HK-2 (cell line): Measurements from ENCODE around the gene TTC7B.

ENCODE experiments used
- DNase-seq: peaks from one replicate; pipeline ENCODE4 v3.0.0-alpha.2; 2018; ENCODE audit not compliant: unreplicated experiment

The TTC7B gene

GRCh38 chr14:90545966-90546751, 270.1 kb downstream of the TTC7B start:
- no peak for DNase-seq

- DNase-seq: no peak
These were observed 270.8 kb downstream of the TTC7B start for GRCh38 chr14:90545382-90545781.

- no peak for DNase-seq
These were observed 271.3 kb downstream of the TTC7B start for GRCh38 chr14:90544971-90545370.

- DNase-seq: no peak
These were observed 271.7 kb downstream of the TTC7B start for GRCh38 chr14:90544566-90544965.

- DNase-seq: no peak
These were observed 272.4 kb downstream of the TTC7B start for GRCh38 chr14:90543876-90544275.

- DNase-seq: no peak
These were observed 275.1 kb downstream of the TTC7B start for GRCh38 chr14:90541076-90541634.

- DNase-seq: no peak
These were observed 275.8 kb downstream of the TTC7B start for GRCh38 chr14:90540437-90540836.

- DNase-seq: no peak
These were observed 276.2 kb downstream of the TTC7B start for GRCh38 chr14:90539996-90540395.

- DNase-seq: no peak
These were observed 276.8 kb downstream of the TTC7B start for GRCh38 chr14:90539496-90539775.

GRCh38 chr14:90538716-90539495, 277.3 kb downstream of the TTC7B start:
- no peak for DNase-seq

GRCh38 chr14:90538095-90538494, 278.1 kb downstream of the TTC7B start:
- no peak for DNase-seq

- DNase-seq: no peak
These were observed 279.6 kb downstream of the TTC7B start for GRCh38 chr14:90536511-90537191.

GRCh38 chr14:90536092-90536491, 280.1 kb downstream of the TTC7B start:
- DNase-seq: no peak

- DNase-seq: no peak
These were observed 280.6 kb downstream of the TTC7B start for GRCh38 chr14:90535556-90536090.

GRCh38 chr14:90534838-90535555, 281.2 kb downstream of the TTC7B start:
- DNase-seq: no peak

- DNase-seq: peak; percentile 47
These were observed 282.0 kb downstream of the TTC7B start for GRCh38 chr14:90534091-90534837.

- no peak for DNase-seq
These were observed 282.6 kb downstream of the TTC7B start for GRCh38 chr14:90533591-90534021.

GRCh38 chr14:90532826-90533525, 283.3 kb downstream of the TTC7B start:
- no peak for DNase-seq

GRCh38 chr14:90531497-90531896, 284.7 kb downstream of the TTC7B start:
- no peak for DNase-seq

GRCh38 chr14:90530523-90530922, 285.7 kb downstream of the TTC7B start:
- no peak for DNase-seq
